Measurements from ENCODE around the gene CXXC1. TPM values are rescaled to one million over a fixed set of nuclear protein-coding genes. Genes with fewer than 3 reads are reported as not detected.

CXXC1 gene
- total and polyA plus RNA-seq, 4 donors: 21.7 to 38.4 (median 30.0) TPM

- Histone ChIP-seq H3K27me3 (ENCODE audit: control insufficient read depth in 4 of 4, insufficient read depth in 4 of 4, low read length in 3 of 4) (no peaks in the 10 kb centered on the region), H3K36me3 (ENCODE audit: control insufficient read depth in 4 of 4, insufficient read depth in 3 of 4, low read depth in 1 of 4, low read length in 3 of 4) (no peaks in the 10 kb centered on the region), H3K27ac (ENCODE audit: low read depth in 1 of 2, low read length in 2 of 2) (no peak overlapping the region), H3K9ac (ENCODE audit: low read depth in 1 of 2, low read length in 2 of 2) (no peak overlapping the region), H3K9me3 (ENCODE audit: control insufficient read depth in 4 of 4, low read length in 3 of 4) (no peaks in the 10 kb centered on the region), H3K4me1 (ENCODE audit: control insufficient read depth in 4 of 4, insufficient read depth in 4 of 4, low read length in 3 of 4) (peaks cover 0 to 10% (median 6%) of the 10 kb centered on the region in 4 donors), H3K4me3 (ENCODE audit: low read depth in 1 of 3, low read length in 3 of 3) (peak overlapping the region in 1 of 3 donors; percentile 32)
- WGBS: 34% methylated on average over 49 of the region's 49 CpGs
- TF ChIP-seq TAF1 (conservative IDR thresholded peaks at IDR 0.05): no peak
- no peak for TF ChIP-seq MAX (IDR thresholded peaks at IDR 0.05)
- no peak for DNase-seq (ENCODE audit: low spot score)
These were observed 11.2 kb upstream of the CXXC1 start for GRCh38 chr18:50298443-50299284.

GRCh38 chr18:50297621-50298442 is 10.3 kb upstream of the CXXC1 start:
- no peak overlapping the region for H3K9ac ChIP-seq (ENCODE audit: low read depth in 1 of 2, low read length in 2 of 2)
- WGBS: 13% methylated on average over 28 of the region's 28 CpGs
- TF ChIP-seq, protein P1, sequence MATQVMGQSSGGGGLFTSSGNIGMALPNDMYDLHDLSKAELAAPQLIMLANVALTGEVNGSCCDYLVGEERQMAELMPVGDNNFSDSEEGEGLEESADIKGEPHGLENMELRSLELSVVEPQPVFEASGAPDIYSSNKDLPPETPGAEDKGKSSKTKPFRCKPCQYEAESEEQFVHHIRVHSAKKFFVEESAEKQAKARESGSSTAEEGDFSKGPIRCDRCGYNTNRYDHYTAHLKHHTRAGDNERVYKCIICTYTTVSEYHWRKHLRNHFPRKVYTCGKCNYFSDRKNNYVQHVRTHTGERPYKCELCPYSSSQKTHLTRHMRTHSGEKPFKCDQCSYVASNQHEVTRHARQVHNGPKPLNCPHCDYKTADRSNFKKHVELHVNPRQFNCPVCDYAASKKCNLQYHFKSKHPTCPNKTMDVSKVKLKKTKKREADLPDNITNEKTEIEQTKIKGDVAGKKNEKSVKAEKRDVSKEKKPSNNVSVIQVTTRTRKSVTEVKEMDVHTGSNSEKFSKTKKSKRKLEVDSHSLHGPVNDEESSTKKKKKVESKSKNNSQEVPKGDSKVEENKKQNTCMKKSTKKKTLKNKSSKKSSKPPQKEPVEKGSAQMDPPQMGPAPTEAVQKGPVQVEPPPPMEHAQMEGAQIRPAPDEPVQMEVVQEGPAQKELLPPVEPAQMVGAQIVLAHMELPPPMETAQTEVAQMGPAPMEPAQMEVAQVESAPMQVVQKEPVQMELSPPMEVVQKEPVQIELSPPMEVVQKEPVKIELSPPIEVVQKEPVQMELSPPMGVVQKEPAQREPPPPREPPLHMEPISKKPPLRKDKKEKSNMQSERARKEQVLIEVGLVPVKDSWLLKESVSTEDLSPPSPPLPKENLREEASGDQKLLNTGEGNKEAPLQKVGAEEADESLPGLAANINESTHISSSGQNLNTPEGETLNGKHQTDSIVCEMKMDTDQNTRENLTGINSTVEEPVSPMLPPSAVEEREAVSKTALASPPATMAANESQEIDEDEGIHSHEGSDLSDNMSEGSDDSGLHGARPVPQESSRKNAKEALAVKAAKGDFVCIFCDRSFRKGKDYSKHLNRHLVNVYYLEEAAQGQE (IDR thresholded peaks at IDR 0.05): no peak
- TF ChIP-seq GABPA (IDR thresholded peaks at IDR 0.05 in 1 of 2, conservative IDR thresholded peaks at IDR 0.05 in 1 of 2): peak; percentile 84 to 95
- peak overlapping the region; percentile 32 to 82 (median 37) for H3K4me3 ChIP-seq (ENCODE audit: low read depth in 1 of 3, low read length in 3 of 3)
- peak; percentile 69 for DNase-seq (ENCODE audit: low spot score)
- peaks cover 0 to 10% (median 6%) of the 10 kb centered on the region in 4 donors for H3K4me1 ChIP-seq (ENCODE audit: control insufficient read depth in 4 of 4, insufficient read depth in 4 of 4, low read length in 3 of 4)
- no peak overlapping the region for H3K27ac ChIP-seq (ENCODE audit: low read depth in 1 of 2, low read length in 2 of 2)
- H3K36me3 ChIP-seq (ENCODE audit: control insufficient read depth in 4 of 4, insufficient read depth in 3 of 4, low read depth in 1 of 4, low read length in 3 of 4): no peaks in the 10 kb centered on the region
- no peaks in the 10 kb centered on the region for H3K27me3 ChIP-seq (ENCODE audit: control insufficient read depth in 4 of 4, insufficient read depth in 4 of 4, low read length in 3 of 4)
- no peaks in the 10 kb centered on the region for H3K9me3 ChIP-seq (ENCODE audit: control insufficient read depth in 4 of 4, low read length in 3 of 4)

DNA sequence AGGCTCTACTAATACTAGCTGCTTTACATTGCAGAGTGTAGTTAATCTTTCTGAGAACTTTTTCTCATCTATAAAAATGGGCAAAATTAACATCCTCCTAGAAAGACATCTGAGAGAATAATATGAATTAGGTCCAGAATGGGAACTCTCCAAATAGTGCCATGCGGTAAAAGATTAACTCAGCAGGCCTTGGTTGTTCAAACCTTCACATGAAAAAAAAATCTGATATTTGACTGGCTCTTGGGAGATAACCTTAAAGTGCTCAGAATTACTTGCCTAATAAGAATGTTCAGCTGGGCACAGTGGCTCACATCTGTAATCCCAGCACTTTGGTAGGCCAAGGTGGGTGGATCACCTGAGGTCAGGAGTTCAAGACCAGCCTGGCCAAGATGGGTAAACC is 5.5 kb upstream of the CXXC1 start:
- Histone ChIP-seq H3K9me3 (ENCODE audit: control insufficient read depth in 4 of 4, low read length in 3 of 4) (no peaks in the 10 kb centered on the region), H3K4me1 (ENCODE audit: control insufficient read depth in 4 of 4, insufficient read depth in 4 of 4, low read length in 3 of 4) (peaks cover 0 to 6% (median 4%) of the 10 kb centered on the region in 4 donors), H3K27ac (ENCODE audit: low read depth in 1 of 2, low read length in 2 of 2) (no peak overlapping the region), H3K4me3 (ENCODE audit: low read depth in 1 of 3, low read length in 3 of 3) (no peak overlapping the region), H3K36me3 (ENCODE audit: control insufficient read depth in 4 of 4, insufficient read depth in 3 of 4, low read depth in 1 of 4, low read length in 3 of 4) (no peaks in the 10 kb centered on the region), H3K27me3 (ENCODE audit: control insufficient read depth in 4 of 4, insufficient read depth in 4 of 4, low read length in 3 of 4) (no peaks in the 10 kb centered on the region), H3K9ac (ENCODE audit: low read depth in 1 of 2, low read length in 2 of 2) (no peak overlapping the region)
- DNase-seq (ENCODE audit: low spot score): no peak
- 38% methylated on average over 1 of the region's 1 CpG for WGBS
- TF ChIP-seq SP1 (IDR thresholded peaks at IDR 0.05): no peak
- TF ChIP-seq HNF4A (conservative IDR thresholded peaks at IDR 0.05): no peak
- TF ChIP-seq NR2F2 (IDR thresholded peaks at IDR 0.05): no peak
- no peak for TF ChIP-seq YY1 (IDR thresholded peaks at IDR 0.05)
- TF ChIP-seq JUND (IDR thresholded peaks at IDR 0.05): no peak
- TF ChIP-seq RXRA (IDR thresholded peaks at IDR 0.05): no peak
- TF ChIP-seq, protein P1 (IDR thresholded peaks at IDR 0.05): no peak
- TF ChIP-seq HNF4G (IDR thresholded peaks at IDR 0.05): no peak
